PC-3 (cell line): ENCODE results near the gene ACD.

Experiments
- EZH2 ChIP-seq: fragments of 300-600 bp; sonication (generic); IDR thresholded peaks from one replicate; pipeline ENCODE4 v1.6.1; 2017; ENCODE audit warnings: antibody characterized with exemption, mild to moderate bottlenecking, low read length; ENCODE audit not compliant: unreplicated experiment
- TF ChIP-seq, protein P1 (sequence below): fragments of 300-600 bp; sonication (generic); conservative IDR thresholded peaks from 2 replicates; pipeline ENCODE4 v1.5.1; 2017; ENCODE audit warnings: antibody characterized with exemption, low read depth, mild to moderate bottlenecking, low read length

GRCh38 chr16:67652578-67653127 is 7.4 kb downstream of the ACD start:
- TF ChIP-seq, protein P1, sequence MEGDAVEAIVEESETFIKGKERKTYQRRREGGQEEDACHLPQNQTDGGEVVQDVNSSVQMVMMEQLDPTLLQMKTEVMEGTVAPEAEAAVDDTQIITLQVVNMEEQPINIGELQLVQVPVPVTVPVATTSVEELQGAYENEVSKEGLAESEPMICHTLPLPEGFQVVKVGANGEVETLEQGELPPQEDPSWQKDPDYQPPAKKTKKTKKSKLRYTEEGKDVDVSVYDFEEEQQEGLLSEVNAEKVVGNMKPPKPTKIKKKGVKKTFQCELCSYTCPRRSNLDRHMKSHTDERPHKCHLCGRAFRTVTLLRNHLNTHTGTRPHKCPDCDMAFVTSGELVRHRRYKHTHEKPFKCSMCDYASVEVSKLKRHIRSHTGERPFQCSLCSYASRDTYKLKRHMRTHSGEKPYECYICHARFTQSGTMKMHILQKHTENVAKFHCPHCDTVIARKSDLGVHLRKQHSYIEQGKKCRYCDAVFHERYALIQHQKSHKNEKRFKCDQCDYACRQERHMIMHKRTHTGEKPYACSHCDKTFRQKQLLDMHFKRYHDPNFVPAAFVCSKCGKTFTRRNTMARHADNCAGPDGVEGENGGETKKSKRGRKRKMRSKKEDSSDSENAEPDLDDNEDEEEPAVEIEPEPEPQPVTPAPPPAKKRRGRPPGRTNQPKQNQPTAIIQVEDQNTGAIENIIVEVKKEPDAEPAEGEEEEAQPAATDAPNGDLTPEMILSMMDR: no peak
- TF ChIP-seq EZH2: no peak
